Mucosa of rectum (tissue), 2 donors: ENCODE measurements around the gene PRKCH.
"Not testable (repeated sequence)": the region's sequence is repeated elsewhere in the genome, so short reads cannot be mapped to it uniquely, and the experiment has no call there.

Source experiments
- H3K27ac ChIP-seq, 2 donors: one replicate each; pipeline ENCODE4 v1.7.0; 2013; ENCODE audit warnings: inconsistent platforms in 2 of 2, low read depth in 2 of 2, low read length in 2 of 2
- H3K27me3 ChIP-seq, 2 donors: one replicate each; pipeline ENCODE4 v1.7.0; 2013; ENCODE audit warnings: low read length in 2 of 2; ENCODE audit not compliant: control insufficient read depth in 2 of 2, insufficient read depth in 2 of 2
- H3K36me3 ChIP-seq, 2 donors: one replicate each; pipeline ENCODE4 v1.7.0; 2013; ENCODE audit warnings: low read length in 2 of 2; ENCODE audit not compliant: control insufficient read depth in 2 of 2, insufficient read depth in 2 of 2
- H3K4me1 ChIP-seq, 2 donors: one replicate each; pipeline ENCODE4 v1.7.0; 2013; ENCODE audit warnings: low read length in 2 of 2, mild to moderate bottlenecking in 1 of 2; ENCODE audit not compliant: control insufficient read depth in 2 of 2, insufficient read depth in 2 of 2
- H3K4me3 ChIP-seq, 2 donors: one replicate each; pipeline ENCODE4 v1.7.0; 2013; ENCODE audit warnings: low read length in 2 of 2
- H3K9ac ChIP-seq, 2 donors: one replicate each; pipeline ENCODE4 v1.7.0; 2013; ENCODE audit warnings: low read length in 2 of 2, low read depth in 1 of 2, mild to moderate bottlenecking in 1 of 2
- H3K9me3 ChIP-seq, 2 donors: one replicate each; pipeline ENCODE4 v1.7.0; 2013; ENCODE audit warnings: low read length in 2 of 2; ENCODE audit not compliant: control insufficient read depth in 2 of 2
- donor health status: healthy.
- donor health status: Normal muscosa, but diverticular disease.

Gene PRKCH

DNA sequence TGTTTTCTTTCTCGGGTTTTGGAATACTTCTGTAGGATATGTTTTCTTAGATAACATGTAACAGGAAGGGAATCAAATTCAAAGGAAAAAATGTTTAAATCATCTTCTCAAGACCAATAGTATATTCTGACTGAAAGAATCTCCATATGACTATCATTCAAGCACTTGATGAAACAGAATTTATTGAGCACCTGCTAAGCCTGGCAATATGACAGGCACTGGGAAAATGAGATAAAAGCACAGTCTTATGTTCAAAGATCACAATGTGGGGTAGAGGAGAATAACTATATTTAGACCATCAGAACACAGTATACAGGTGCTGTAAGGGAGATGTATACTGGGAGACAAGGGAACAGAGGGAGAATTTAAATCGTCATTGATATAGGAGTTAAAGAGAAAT is 21.2 kb upstream of the PRKCH start:
- H3K4me1 ChIP-seq, result peaks cover 4 to 6% of the 10 kb centered on the region in 2 donors
- H3K9me3 ChIP-seq, result no peaks in the 10 kb centered on the region
- H3K27me3 ChIP-seq, result no peaks in the 10 kb centered on the region
- no peak overlapping the region for H3K9ac ChIP-seq
- no peaks in the 10 kb centered on the region for H3K36me3 ChIP-seq
- no peak overlapping the region for H3K27ac ChIP-seq
- H3K4me3 ChIP-seq, result no peak overlapping the region

GRCh38 chr14:61300754-61301153 is 20.6 kb upstream of the PRKCH start:
- no peak overlapping the region for H3K9ac ChIP-seq
- H3K27ac ChIP-seq, result no peak overlapping the region
- no peaks in the 10 kb centered on the region for H3K27me3 ChIP-seq
- H3K9me3 ChIP-seq, result no peaks in the 10 kb centered on the region
- no peaks in the 10 kb centered on the region for H3K36me3 ChIP-seq
- no peak overlapping the region for H3K4me3 ChIP-seq
- H3K4me1 ChIP-seq, result peaks cover 4 to 6% of the 10 kb centered on the region in 2 donors

DNA sequence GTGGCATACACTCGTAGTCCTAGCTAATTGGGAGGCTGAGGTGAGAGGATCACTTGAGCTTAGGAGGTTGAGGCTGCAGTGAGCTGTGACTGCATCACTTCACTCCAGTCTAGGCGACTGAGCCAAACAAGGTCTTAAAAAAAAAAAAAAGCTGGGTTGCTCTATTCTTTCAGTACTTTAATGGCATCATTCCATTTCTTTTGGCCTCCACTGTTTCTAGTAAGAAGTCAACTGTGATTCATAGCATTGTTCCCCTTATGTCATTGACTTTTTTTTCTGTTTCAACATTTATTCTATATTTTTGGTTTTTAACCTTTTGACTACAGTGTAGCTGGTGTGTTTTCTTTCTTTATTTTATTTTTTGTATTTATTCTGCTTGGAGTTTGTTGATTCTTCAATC is 16.7 kb upstream of the PRKCH start:
- no peaks in the 10 kb centered on the region for H3K9me3 ChIP-seq
- H3K4me1 ChIP-seq, result no peaks in the 10 kb centered on the region
- H3K4me3 ChIP-seq, result no peak overlapping the region
- H3K27ac ChIP-seq, result no peak overlapping the region
- H3K9ac ChIP-seq, result no peak overlapping the region
- H3K36me3 ChIP-seq, result no peaks in the 10 kb centered on the region
- H3K27me3 ChIP-seq, result no peaks in the 10 kb centered on the region

DNA sequence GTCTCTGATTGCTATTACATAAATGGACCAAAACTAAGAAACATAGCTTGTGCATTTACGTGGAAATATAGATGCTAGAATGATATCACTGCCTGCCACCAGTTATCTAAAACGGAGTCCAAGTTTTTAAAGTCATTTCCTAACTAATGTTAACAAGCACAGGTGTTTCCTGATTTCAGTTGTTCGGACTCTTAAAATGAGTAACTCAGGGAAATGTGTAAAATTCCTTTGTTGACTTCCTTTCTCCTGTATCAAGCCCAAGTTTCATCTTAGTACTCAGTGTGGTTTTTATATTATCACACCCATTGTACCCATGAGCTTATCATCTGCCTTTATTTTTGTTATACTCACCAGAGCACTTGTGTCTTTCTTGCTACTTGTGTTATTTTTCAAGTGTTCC is 13.2 kb upstream of the PRKCH start:
- Histone ChIP-seq H3K9ac (no peak overlapping the region), H3K4me1 (no peaks in the 10 kb centered on the region), H3K27ac (no peak overlapping the region), H3K9me3 (no peaks in the 10 kb centered on the region), H3K36me3 (no peaks in the 10 kb centered on the region), H3K4me3 (no peak overlapping the region), H3K27me3 (no peaks in the 10 kb centered on the region)

DNA sequence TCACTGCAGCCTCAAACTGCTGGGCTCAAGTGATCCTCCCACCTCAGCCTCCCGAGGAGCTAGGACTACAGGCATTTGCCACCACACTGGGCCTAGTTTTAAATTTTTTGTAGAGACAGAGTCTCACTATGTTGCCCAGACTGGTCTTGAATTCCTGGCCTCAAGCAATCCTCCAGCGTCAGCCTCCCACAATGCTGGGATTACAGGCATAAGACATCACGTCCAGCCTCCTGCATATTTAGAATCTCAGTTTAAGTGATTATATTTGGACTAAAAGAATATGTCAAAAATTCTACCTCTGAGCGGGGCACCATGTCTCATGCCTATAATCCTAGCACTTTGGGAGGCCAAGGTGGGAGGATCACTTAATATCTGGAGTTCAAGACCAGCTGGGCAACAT is 12.7 kb upstream of the PRKCH start:
- H3K27ac ChIP-seq, H3K9ac ChIP-seq, H3K36me3 ChIP-seq, H3K4me1 ChIP-seq, H3K27me3 ChIP-seq, H3K4me3 ChIP-seq, H3K9me3 ChIP-seq: not testable (repeated sequence)

GRCh38 chr14:61315313-61315712 is 6.1 kb upstream of the PRKCH start:
- H3K4me3 ChIP-seq, result no peak overlapping the region
- no peaks in the 10 kb centered on the region for H3K4me1 ChIP-seq
- no peaks in the 10 kb centered on the region for H3K27me3 ChIP-seq
- no peak overlapping the region for H3K27ac ChIP-seq
- H3K36me3 ChIP-seq, result no peaks in the 10 kb centered on the region
- peaks cover 0 to 3% of the 10 kb centered on the region in 2 donors for H3K9me3 ChIP-seq
- H3K9ac ChIP-seq, result no peak overlapping the region

DNA sequence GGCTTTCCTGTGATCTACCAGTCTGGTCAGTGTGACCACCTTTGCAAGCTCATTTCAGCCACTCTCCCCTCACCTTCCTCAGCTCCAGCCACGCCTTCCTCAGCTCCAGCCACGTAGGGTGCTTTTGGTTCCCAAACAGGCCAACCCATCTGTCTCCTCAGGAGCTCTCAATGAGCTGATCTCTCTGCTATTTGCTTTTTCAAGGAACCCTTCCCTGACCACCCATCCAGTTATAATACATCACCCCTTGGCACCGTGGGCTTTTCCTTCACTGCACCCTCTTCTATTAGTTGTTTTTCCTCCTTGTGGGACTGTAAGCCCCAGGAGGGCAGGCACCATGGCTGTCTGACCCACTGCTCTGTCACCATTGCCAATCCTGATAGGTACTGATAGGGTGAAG is 2.3 kb upstream of the PRKCH start:
- Histone ChIP-seq H3K36me3 (no peaks in the 10 kb centered on the region), H3K27ac (no peak overlapping the region), H3K9ac (no peak overlapping the region), H3K4me3 (no peak overlapping the region), H3K27me3 (peaks cover 10 to 12% of the 10 kb centered on the region in 2 donors), H3K9me3 (no peaks in the 10 kb centered on the region), H3K4me1 (peaks cover 7 to 19% of the 10 kb centered on the region in 2 donors)

GRCh38 chr14:61319706-61320105 is 1.7 kb upstream of the PRKCH start:
- Histone ChIP-seq H3K4me3 (no peak overlapping the region), H3K27ac (no peak overlapping the region), H3K9me3 (no peaks in the 10 kb centered on the region), H3K36me3 (no peaks in the 10 kb centered on the region), H3K27me3 (peaks cover 10 to 12% of the 10 kb centered on the region in 2 donors), H3K9ac (no peak overlapping the region), H3K4me1 (peaks cover 7 to 19% of the 10 kb centered on the region in 2 donors)

DNA sequence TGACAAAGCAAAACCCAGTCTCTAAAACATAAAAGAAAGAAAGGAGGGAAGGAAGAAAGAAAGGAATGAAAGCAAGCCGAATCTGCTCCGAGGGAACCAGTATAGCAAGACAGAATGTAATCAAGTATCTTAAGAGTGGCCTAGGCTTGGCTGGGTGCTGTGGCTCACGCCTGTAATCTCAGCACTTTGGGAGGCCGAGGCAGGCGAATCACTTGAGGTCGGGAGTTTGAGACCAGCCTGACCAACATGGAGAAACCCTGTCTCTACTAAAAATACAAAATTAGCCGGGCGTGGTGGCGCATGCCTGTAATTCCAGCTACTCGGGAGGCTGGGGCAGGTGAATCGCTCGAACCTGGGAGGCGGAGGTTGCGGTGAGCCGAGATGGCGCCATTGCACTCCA is 1.2 kb upstream of the PRKCH start:
- H3K36me3 ChIP-seq, H3K4me3 ChIP-seq: not testable (repeated sequence)

GRCh38 chr14:61320806-61321384 is 484 bp upstream of the PRKCH start:
- Histone ChIP-seq H3K27ac (peak overlapping the region; percentile 42 to 52), H3K9me3 (no peaks in the 10 kb centered on the region), H3K27me3 (peaks cover 10 to 12% of the 10 kb centered on the region in 2 donors), H3K4me1 (peaks cover 7 to 19% of the 10 kb centered on the region in 2 donors), H3K4me3 (peak overlapping the region; percentile 70 to 78), H3K9ac (peak overlapping the region; percentile 41 to 76), H3K36me3 (no peaks in the 10 kb centered on the region)

More for the DNA sequence above, 1.2 kb upstream of the PRKCH start:
- not testable (repeated sequence) for H3K9ac ChIP-seq, H3K27ac ChIP-seq, H3K9me3 ChIP-seq
- Histone ChIP-seq H3K4me1 (peaks cover 7 to 19% of the 10 kb centered on the region in 2 donors), H3K27me3 (peaks cover 10 to 12% of the 10 kb centered on the region in 2 donors)
